ENCODE data around the gene TGFBR1.

Gene TGFBR1

DNA sequence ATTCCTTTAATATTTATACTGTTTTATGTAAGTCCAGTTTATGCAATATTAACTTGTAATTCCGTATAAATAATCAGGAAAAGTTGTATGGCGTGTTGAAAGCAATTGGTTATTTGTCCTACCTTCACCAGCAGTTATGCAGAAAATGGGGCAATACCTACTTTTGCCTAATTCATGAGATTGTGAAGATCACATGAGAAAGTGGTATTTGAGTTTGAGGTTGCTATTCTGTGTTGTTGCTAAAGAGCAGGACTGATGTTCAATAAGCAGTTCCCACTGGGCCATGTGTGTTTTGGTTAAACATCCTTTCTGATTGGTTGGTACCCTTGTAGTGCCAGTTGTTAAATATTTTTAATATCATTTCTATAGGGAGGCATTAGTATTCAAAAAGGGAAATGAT, 3.2 kb downstream of the TGFBR1 start:
- FAIRE-seq: no peak

DNA sequence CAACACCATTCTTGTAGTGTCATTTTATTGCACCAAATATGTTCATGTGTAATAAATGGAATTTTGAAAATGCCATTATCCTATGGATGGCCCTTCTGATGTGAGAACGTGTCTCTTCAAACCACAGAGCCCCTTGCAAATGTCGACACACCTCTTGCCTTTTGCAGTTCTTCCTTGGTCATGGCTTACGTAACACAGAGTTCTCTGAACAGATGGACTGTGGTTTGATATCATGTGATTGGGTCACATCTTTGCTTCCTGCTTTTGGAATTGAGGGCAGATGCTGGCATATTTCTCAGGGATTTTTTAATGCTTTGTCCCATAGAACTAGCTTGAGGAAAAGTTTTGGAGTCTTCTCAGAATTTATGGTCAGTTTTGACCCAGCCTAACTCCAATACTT, 4.6 kb downstream of the TGFBR1 start:
- no peak for FAIRE-seq

DNA sequence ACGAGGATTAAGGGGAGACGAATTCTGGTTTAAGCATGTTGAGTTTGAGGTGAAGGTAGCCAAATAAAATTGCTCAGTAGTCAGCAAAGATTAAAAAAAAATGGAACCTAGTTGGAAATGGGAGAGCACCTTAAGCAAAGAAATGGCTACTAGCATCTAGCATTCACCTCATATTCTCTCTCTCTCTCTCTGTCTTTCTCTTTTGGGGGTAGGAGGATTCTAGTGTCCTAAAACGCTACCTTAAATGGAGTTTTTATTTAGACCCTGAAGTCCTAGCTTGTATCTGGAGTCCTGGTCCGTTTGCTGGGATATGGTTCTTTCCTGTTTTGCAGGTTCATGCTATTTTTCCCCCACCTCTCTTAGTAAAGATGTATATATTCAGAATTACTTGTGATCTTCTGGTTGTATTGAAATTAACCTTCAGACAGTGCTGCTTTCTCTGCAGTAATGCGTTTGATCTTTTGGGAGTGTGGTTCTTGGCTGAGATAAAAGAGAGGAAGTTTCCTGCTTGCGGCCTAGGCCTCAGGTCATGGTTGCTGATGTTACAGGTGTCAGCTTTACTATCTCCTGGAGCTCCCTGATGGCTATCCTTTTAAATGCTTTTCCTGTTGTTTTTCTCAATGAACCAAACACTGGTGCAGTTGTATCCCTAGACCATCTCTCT, 8.0 kb downstream of the TGFBR1 start:
- no peak for FAIRE-seq

DNA sequence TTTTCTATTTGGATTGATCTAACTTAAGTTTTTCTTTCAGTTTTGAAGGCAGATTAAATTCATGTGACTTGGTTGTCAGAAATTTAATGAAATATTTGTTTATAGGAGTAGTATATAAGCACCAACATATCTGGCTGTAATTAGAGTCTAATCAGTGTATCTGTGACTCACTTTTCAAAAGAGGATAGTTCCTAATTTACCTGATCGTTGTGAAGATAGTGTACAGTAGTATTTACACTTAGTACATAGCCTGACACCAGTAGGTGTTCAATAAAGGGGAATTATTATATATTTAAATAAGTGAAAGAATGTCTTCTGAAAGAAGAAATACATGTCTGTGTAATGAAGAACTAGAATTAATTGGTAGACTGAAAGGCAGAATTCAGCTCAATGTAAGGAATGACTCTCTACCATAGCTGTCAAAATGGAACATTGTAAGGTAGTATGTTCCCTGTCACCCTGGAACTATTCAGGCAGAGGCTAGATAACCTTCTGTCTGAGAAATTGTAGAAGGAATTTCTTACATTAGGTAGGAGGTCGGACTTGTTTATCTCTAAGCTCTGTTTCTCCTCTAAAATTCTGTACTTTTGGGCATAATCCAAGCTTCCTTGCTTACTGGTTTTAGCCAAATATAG, 8.6 kb downstream of the TGFBR1 start:
- FAIRE-seq: no peak

- FAIRE-seq: no peak
Observed at GRCh38 chr9:99114049-99114440, 9.1 kb downstream of the TGFBR1 start.

DNA sequence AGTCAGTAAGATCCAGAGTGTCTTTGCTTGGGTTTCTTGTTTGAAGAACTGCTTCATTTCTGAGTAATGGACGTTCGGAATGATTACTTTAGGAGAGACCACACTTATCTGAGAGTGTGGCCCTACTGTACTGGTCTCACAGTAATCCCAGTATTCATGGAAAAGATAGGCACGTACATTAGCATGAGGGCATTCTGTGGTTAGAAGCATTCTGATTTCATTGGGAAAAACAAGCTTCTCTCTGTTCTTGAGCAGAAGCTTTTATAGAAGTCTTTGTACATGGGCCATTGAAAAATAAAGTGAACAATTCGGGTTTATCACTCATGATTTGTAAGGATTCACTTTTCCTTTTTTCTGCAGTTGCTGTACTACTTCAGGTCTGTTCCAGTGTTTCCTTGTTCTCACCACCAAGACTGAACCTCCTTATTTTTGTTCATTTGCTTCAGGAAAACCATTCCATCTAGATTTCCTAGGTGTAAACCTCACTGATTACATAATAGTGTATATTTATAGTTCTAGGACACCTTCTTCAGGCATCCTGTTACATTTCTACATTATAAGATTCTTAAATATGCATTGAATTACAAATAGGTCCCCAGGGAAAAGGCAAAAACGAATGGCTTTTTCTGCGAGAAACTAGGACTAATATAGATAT, 10.1 kb downstream of the TGFBR1 start:
- no peak for FAIRE-seq

DNA sequence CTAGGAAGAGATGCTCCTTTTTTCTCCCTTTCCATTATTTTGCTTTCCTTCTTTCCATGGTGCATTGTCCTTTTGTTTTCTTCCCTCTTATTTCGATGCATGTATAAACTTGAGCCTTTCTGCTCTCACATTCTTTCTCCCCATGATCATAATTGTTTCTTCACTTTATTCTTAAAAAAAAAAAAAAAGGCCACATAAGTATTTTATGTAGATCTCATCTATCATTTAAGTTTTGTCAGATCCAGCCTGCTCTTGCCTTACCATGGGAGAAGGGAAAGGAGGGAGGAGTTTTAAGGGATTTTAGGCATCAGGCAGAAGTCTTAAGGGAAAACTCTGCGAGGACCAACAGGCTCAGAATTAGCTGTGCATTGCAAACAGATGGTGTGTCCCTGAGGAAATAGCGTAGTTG, 11.1 kb downstream of the TGFBR1 start:
- FAIRE-seq: no peak

GRCh38 chr9:99118782-99119466, 14.0 kb downstream of the TGFBR1 start:
- FAIRE-seq: no peak

DNA sequence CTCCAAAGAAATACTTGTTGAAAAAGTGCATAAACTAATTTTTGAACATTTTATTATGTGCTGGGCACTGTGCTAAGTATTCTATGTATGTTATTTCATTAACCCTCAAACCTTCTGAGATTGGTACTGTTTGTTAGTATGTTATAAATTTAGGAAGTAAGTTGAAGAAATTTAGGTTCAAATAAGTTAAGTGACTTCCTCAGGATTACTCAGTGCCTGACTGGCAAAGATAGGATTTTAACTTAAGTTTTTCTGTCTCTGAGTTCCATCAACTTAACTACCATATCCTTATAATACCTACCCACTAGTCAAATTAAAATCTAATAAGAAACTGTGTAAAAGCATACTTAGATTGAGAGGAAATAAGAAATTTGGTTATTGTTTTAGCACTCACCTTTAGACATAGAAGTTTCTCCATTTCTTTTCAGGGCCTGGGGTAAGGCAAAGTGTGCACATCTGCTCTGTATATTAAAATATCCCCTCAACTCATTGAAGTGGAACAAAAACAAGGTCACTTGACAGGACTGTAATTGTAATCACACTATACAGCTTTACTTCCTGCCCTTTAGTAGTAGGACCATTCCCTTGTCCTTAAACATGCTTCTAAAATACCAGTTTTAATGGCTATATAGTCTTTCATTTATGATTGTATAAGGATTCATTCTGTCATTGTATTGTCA, 15.2 kb downstream of the TGFBR1 start:
- no peak for FAIRE-seq

DNA sequence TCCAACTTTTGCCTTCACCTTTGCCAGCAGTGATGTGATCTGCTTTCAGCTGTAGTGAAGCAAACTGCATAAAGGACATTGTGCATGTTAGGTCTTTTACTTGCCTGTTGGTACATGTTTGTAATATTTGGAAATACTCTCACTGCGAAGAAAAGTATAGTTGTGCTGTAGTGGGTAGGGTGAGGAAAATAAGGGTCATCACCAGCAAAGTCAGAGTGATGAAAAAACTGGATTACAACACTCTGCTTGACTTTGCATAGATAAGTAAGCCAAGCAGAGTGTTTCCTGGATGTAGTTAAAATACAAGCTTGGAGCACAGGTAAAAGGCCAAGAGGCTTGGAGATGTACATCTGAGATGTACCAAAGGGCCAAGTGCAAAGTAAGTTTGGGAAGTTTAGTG, 16.7 kb downstream of the TGFBR1 start:
- no peak for FAIRE-seq

DNA sequence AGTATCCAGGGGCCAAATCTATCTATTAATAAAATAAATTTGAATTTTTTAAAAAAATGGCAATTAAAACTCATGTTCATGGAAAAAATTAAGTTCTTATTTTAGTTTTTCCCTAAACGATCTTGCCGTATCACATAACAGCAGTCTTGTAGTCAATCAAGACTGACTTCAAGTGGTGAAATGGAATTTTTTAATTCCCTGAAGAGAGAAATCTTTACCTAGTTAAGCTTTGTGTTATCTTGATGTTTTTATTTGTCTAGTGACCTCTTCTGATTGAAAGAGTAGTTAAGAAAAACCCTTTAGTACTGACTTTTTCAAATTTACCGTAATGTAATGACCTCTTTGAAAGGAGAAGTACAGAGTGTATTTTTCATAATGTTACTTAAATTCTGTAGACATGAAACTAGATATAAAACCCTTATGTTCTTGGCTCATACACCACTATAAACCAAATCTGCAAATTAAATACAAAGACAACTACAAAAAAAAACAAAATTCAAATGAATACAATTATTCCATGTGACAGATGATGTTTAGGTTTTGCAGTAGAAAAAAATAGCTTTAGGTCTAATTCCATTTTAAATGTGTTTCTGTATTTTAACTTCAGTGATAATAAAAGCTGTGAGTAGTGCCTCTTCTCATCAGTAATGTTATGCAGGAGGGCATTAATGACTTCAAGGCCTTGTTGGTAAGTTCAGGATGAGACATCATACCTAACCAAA, 19.8 kb downstream of the TGFBR1 start:
- FAIRE-seq: no peak

GRCh38 chr9:99125446-99125845, 20.5 kb downstream of the TGFBR1 start:
- FAIRE-seq: no peak

DNA sequence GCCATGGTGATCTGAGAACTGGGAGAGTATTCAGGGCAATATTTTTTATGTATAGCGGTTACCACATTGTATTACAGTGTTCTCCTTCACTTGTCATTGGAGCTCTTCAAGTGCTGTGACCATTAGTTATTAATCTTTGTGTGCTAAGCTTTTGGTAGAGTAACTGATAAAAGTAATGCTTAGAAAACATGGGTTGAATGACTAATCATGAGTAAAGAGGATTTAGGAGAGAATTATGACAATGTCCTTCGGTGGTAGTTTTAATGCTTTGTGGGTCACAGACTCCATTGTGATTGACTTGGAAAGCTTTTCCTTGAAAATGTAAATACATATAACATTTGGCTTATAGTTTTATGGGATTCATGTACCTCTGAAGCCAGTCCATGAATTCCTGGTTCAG, 21.4 kb downstream of the TGFBR1 start:
- no peak for FAIRE-seq

GRCh38 chr9:99127356-99128132, 22.6 kb downstream of the TGFBR1 start:
- FAIRE-seq: no peak

- no peak for FAIRE-seq
Observed at GRCh38 chr9:99128133-99128406, 23.2 kb downstream of the TGFBR1 start.

GRCh38 chr9:99129091-99129490, 24.2 kb downstream of the TGFBR1 start:
- FAIRE-seq: no peak

DNA sequence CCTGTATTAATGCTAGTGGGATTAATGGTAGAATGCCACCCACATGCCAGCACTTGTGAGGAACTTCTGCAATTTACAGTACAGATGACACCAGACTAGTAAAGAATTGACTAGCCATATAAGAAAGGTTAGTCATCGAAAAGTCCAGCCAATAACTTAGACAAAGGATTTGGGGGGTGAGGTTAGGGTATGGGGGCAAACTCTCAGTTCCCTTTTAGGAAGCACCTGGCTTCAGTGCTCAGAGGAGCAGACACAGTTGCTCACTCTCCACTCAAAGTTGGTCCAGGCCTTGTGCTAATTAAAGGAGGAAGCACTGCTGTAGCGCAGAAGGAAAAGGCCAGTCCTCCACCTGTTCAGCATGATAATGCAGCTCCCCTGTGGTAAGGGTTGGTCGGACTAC, 25.2 kb downstream of the TGFBR1 start:
- no peak for FAIRE-seq

- no peak for FAIRE-seq
Observed at GRCh38 chr9:99133145-99133544, 28.2 kb downstream of the TGFBR1 start.

- FAIRE-seq: no peak
Observed at GRCh38 chr9:99134893-99135341, 30.0 kb downstream of the TGFBR1 start.

DNA sequence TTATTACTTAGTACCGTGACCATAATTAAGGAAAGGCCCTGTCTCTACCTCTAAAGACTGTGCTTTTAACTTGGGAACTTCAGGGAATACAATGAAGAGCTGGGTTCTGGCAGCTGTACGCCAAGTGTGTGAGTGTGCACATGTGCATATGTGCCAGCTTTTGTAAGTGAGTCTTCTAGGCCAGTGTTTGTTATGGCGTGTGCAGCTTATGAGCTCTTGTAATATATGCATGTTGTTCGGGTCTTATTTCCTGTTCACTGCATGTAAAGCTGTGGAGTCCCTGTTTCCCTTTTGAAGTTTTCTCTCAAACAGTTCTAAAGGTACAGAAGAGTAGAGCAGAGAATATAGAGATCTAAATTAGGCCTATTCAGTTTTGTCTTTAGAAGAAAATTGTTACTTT, 30.5 kb downstream of the TGFBR1 start:
- no peak for FAIRE-seq

GRCh38 chr9:99137225-99137624, 32.3 kb downstream of the TGFBR1 start:
- FAIRE-seq: no peak

DNA sequence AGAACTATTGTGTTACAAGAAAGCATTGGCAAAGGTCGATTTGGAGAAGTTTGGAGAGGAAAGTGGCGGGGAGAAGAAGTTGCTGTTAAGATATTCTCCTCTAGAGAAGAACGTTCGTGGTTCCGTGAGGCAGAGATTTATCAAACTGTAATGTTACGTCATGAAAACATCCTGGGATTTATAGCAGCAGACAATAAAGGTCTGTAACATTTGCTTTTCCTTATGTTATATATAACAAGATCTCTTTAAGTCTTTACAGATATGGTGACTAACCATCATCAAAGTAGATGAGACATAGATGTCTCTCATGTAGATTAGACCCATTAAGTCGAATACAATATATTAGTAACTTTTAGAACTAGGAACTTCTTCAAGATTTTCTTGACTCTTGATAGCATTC, 33.0 kb downstream of the TGFBR1 start:
- no peak for FAIRE-seq
